Muscle layer of colon (tissue), 2 donors: Measurements from ENCODE around the gene TMEM115.

Experiments
- H3K27ac ChIP-seq: one replicate; pipeline ENCODE4 v1.7.0; 2013; ENCODE audit warnings: low read depth, mild to moderate bottlenecking, low read length, moderate library complexity
- H3K27me3 ChIP-seq, 2 donors: one replicate each; pipeline ENCODE4 v1.7.0; 2013; ENCODE audit warnings: low read length in 2 of 2, mild to moderate bottlenecking in 2 of 2; ENCODE audit not compliant: insufficient read depth in 2 of 2, control insufficient read depth in 1 of 2
- H3K36me3 ChIP-seq: one replicate; pipeline ENCODE4 v1.7.0; 2013; ENCODE audit warnings: mild to moderate bottlenecking, low read length; ENCODE audit not compliant: insufficient read depth
- H3K4me1 ChIP-seq: one replicate; pipeline ENCODE4 v1.7.0; 2013; ENCODE audit warnings: mild to moderate bottlenecking, low read length; ENCODE audit not compliant: insufficient read depth
- H3K4me3 ChIP-seq, 2 donors: one replicate each; pipeline ENCODE4 v1.7.0; 2013; ENCODE audit warnings: low read length in 2 of 2, low read depth in 1 of 2, mild to moderate bottlenecking in 1 of 2, moderate library complexity in 1 of 2
- H3K9ac ChIP-seq: one replicate; pipeline ENCODE4 v1.7.0; 2013; ENCODE audit warnings: low read length
- H3K9me3 ChIP-seq: one replicate; pipeline ENCODE4 v1.7.0; 2013; ENCODE audit warnings: mild to moderate bottlenecking, low read length
- donor health status: abdominal sarcoma.
- donor health status: Adenocarcinoma of cecum.

Gene TMEM115

GRCh38 chr3:50325497-50326181 lies 33.7 kb downstream of the TMEM115 start:
- Histone ChIP-seq H3K9ac (no peak overlapping the region), H3K9me3 (no peaks in the 10 kb centered on the region), H3K36me3 (peaks cover 24% of the 10 kb centered on the region), H3K27ac (no peak overlapping the region), H3K4me1 (peaks cover 34% of the 10 kb centered on the region), H3K27me3 (no peaks in the 10 kb centered on the region), H3K4me3 (no peak overlapping the region)

- Histone ChIP-seq H3K36me3 (peaks cover 19% of the 10 kb centered on the region), H3K9ac (no peak overlapping the region), H3K4me3 (no peak overlapping the region), H3K27me3 (no peaks in the 10 kb centered on the region), H3K4me1 (peaks cover 39% of the 10 kb centered on the region), H3K27ac (no peak overlapping the region), H3K9me3 (no peaks in the 10 kb centered on the region)
Measured at GRCh38 chr3:50325113-50325480, 34.2 kb downstream of the TMEM115 start.

GRCh38 chr3:50324351-50325112 lies 34.8 kb downstream of the TMEM115 start:
- H3K4me1 ChIP-seq: peaks cover 45% of the 10 kb centered on the region
- H3K27ac ChIP-seq: peak overlapping the region; percentile 38

GRCh38 chr3:50323614-50324199 lies 35.6 kb downstream of the TMEM115 start:
- Histone ChIP-seq H3K27ac (peak overlapping the region; percentile 38), H3K4me1 (peaks cover 52% of the 10 kb centered on the region), H3K9me3 (no peaks in the 10 kb centered on the region), H3K36me3 (peaks cover 19% of the 10 kb centered on the region), H3K4me3 (no peak overlapping the region), H3K9ac (no peak overlapping the region), H3K27me3 (no peaks in the 10 kb centered on the region)

More at GRCh38 chr3:50324351-50325112, 34.8 kb downstream of the TMEM115 start:
- H3K36me3 ChIP-seq: peaks cover 15% of the 10 kb centered on the region
- no peak overlapping the region for H3K4me3 ChIP-seq
- H3K9me3 ChIP-seq: no peaks in the 10 kb centered on the region
- no peak overlapping the region for H3K9ac ChIP-seq
- no peaks in the 10 kb centered on the region for H3K27me3 ChIP-seq

- Histone ChIP-seq H3K9me3 (no peaks in the 10 kb centered on the region), H3K27ac (no peak overlapping the region), H3K4me1 (peaks cover 53% of the 10 kb centered on the region), H3K27me3 (no peaks in the 10 kb centered on the region), H3K9ac (no peak overlapping the region), H3K4me3 (no peak overlapping the region), H3K36me3 (peaks cover 25% of the 10 kb centered on the region)
Measured at GRCh38 chr3:50323092-50323600, 36.2 kb downstream of the TMEM115 start.

GRCh38 chr3:50322386-50323091 lies 36.8 kb downstream of the TMEM115 start, which contains the start of gene HYAL2:
HYAL2 (minus strand) TSS chr3:50322745; CDS start chr3:50320489, 2,256 bp downstream.
- Histone ChIP-seq H3K4me1 (peaks cover 54% of the 10 kb centered on the region), H3K27me3 (no peaks in the 10 kb centered on the region), H3K36me3 (peaks cover 29% of the 10 kb centered on the region), H3K27ac (peak within 1 kb of the TSS; percentile 83), H3K9me3 (no peaks in the 10 kb centered on the region), H3K9ac (peak within 1 kb of the TSS; percentile 57), H3K4me3 (peak within 1 kb of the TSS; percentile 74 to 91)

- H3K4me1 ChIP-seq: peaks cover 54% of the 10 kb centered on the region
- no peaks in the 10 kb centered on the region for H3K9me3 ChIP-seq
- H3K9ac ChIP-seq: peak overlapping the region; percentile 31
- peaks cover 29% of the 10 kb centered on the region for H3K36me3 ChIP-seq
- H3K27ac ChIP-seq: peak overlapping the region; percentile 83
- no peaks in the 10 kb centered on the region for H3K27me3 ChIP-seq
- peak overlapping the region; percentile 74 to 91 for H3K4me3 ChIP-seq
Measured at GRCh38 chr3:50322115-50322385, 37.3 kb downstream of the TMEM115 start.

GRCh38 chr3:50321336-50322114 lies 37.8 kb downstream of the TMEM115 start:
- no peaks in the 10 kb centered on the region for H3K9me3 ChIP-seq
- H3K27me3 ChIP-seq: no peaks in the 10 kb centered on the region
- peaks cover 53% of the 10 kb centered on the region for H3K4me1 ChIP-seq
- peaks cover 29% of the 10 kb centered on the region for H3K36me3 ChIP-seq
- peak overlapping the region; percentile 83 for H3K27ac ChIP-seq
- peak overlapping the region; percentile 74 to 91 for H3K4me3 ChIP-seq
- H3K9ac ChIP-seq: peak overlapping the region; percentile 71

- peak overlapping the region; percentile 71 for H3K9ac ChIP-seq
- H3K27me3 ChIP-seq: no peaks in the 10 kb centered on the region
- H3K36me3 ChIP-seq: peaks cover 29% of the 10 kb centered on the region
- H3K9me3 ChIP-seq: no peaks in the 10 kb centered on the region
- H3K27ac ChIP-seq: peak overlapping the region; percentile 83
- H3K4me3 ChIP-seq: peak overlapping the region; percentile 74 to 91
- H3K4me1 ChIP-seq: peaks cover 53% of the 10 kb centered on the region
Measured at GRCh38 chr3:50320853-50321335, 38.4 kb downstream of the TMEM115 start.

- H3K4me1 ChIP-seq: peaks cover 53% of the 10 kb centered on the region
- no peaks in the 10 kb centered on the region for H3K9me3 ChIP-seq
- H3K36me3 ChIP-seq: peaks cover 22% of the 10 kb centered on the region
- no peaks in the 10 kb centered on the region for H3K27me3 ChIP-seq
- H3K9ac ChIP-seq: peak overlapping the region; percentile 71
- H3K27ac ChIP-seq: peak overlapping the region; percentile 83
- H3K4me3 ChIP-seq: peak overlapping the region; percentile 74 to 91
Measured at GRCh38 chr3:50319894-50320625, 39.3 kb downstream of the TMEM115 start.
